Keratinocyte (primary cell): ENCODE measurements around the gene PLXNA2. TPM values are rescaled to one million over a fixed set of nuclear protein-coding genes. Genes with fewer than 3 reads are reported as not detected.

Source experiments
- DNase-seq: peaks from one replicate; pipeline ENCODE4 v3.0.0-alpha.2; 2011; ENCODE audit warnings: low read depth, missing footprints, low spot score
- FAIRE-seq: peaks from 2 replicates; lab custom pipeline; 2011; peaks lifted over from hg19 to GRCh38; lab: Jason Lieb, UNC
- H2AFZ ChIP-seq: 2 replicates; pipeline ENCODE4 v1.6.0; 2012; ENCODE audit warnings: low read length, control low read depth, inconsistent platforms; ENCODE audit not compliant: control insufficient read depth
- H3K27ac ChIP-seq: 2 replicates; pipeline ENCODE4 v1.5.1; 2011; ENCODE audit warnings: low read length; ENCODE audit not compliant: control insufficient read depth, insufficient read depth
- H3K27me3 ChIP-seq: 3 replicates; pipeline ENCODE4 v1.6.0; 2011; ENCODE audit warnings: low read length; ENCODE audit not compliant: control insufficient read depth, insufficient read depth; ENCODE audit errors: extremely low read depth
- H3K36me3 ChIP-seq, 2 experiments: 2 replicates in 1 of 2; 3 replicates in 1 of 2; pipeline ENCODE4 v1.5.1; 2011; ENCODE audit warnings: low read length in 2 of 2, mild to moderate bottlenecking in 1 of 2; ENCODE audit not compliant: control insufficient read depth in 2 of 2, insufficient read depth in 2 of 2; ENCODE audit errors: extremely low read depth in 1 of 2
- H3K4me1 ChIP-seq: 3 replicates; pipeline ENCODE4 v1.5.1; 2011; ENCODE audit warnings: low read length; ENCODE audit not compliant: control insufficient read depth, insufficient read depth; ENCODE audit errors: extremely low read depth
- H3K4me2 ChIP-seq: 3 replicates; pipeline ENCODE4 v1.6.0; 2011; ENCODE audit warnings: low read depth, low read length; ENCODE audit not compliant: control insufficient read depth, insufficient read depth; ENCODE audit errors: extremely low read depth
- H3K4me3 ChIP-seq, 3 experiments: fragments of 200-600 bp in 1 of 3; sonication (generic) in 1 of 3; 2 replicates in 2 of 3; 3 replicates in 1 of 3; pipeline ENCODE4 v1.5.1; 2011 to 2016; ENCODE audit warnings: low read length in 3 of 3, mild to moderate bottlenecking in 3 of 3, control low read depth in 2 of 3, inconsistent platforms in 1 of 3, low read depth in 1 of 3, mixed read lengths in 1 of 3, mixed run types in 1 of 3, moderate library complexity in 1 of 3; ENCODE audit not compliant: control insufficient read depth in 2 of 3, insufficient read depth in 2 of 3; ENCODE audit errors: extremely low read depth in 1 of 3
- H3K79me2 ChIP-seq: 2 replicates; pipeline ENCODE4 v1.6.0; 2012; ENCODE audit warnings: low read length; ENCODE audit not compliant: control insufficient read depth, insufficient read depth
- H3K9ac ChIP-seq: 3 replicates; pipeline ENCODE4 v1.6.0; 2011; ENCODE audit warnings: low read length; ENCODE audit not compliant: control insufficient read depth, insufficient read depth; ENCODE audit errors: extremely low read depth
- H3K9me1 ChIP-seq: 3 replicates; pipeline ENCODE4 v1.6.0; 2011; ENCODE audit warnings: low read length; ENCODE audit not compliant: control insufficient read depth, insufficient read depth; ENCODE audit errors: extremely low read depth
- H3K9me3 ChIP-seq: 2 replicates; pipeline ENCODE4 v1.5.1; 2012; ENCODE audit warnings: low read depth, low read length; ENCODE audit not compliant: control insufficient read depth
- H4K20me1 ChIP-seq: 3 replicates; pipeline ENCODE4 v1.6.0; 2011; ENCODE audit warnings: low read length; ENCODE audit not compliant: control insufficient read depth, insufficient read depth; ENCODE audit errors: extremely low read depth
- CTCF ChIP-seq, 3 experiments: IDR thresholded peaks in 1 of 3; conservative IDR thresholded peaks in 1 of 3; optimal IDR thresholded peaks in 1 of 3; 2 replicates in 2 of 3; 3 replicates in 1 of 3; pipeline versions ENCODE3 to v1.5.1; 2011; ENCODE audit warnings: low read length in 3 of 3, mild to moderate bottlenecking in 3 of 3, moderate library complexity in 2 of 3, control low read depth in 1 of 3, inconsistent platforms in 1 of 3; ENCODE audit not compliant: insufficient read depth in 2 of 3; ENCODE audit errors: extremely low read depth in 1 of 3
- EZH2 ChIP-seq: IDR thresholded peaks from one replicate; pipeline ENCODE4 v1.6.1; 2012; ENCODE audit warnings: inconsistent platforms, mild to moderate bottlenecking, low read length, moderate library complexity
- dilution Hi-C: fragments of 300-500 bp; cut with MboI; formaldehyde crosslinking; loops from one replicate; pipeline ENCODE4 v1.7.0; 2020; ENCODE audit warnings: low sequenced_read_pairs; ENCODE audit not compliant: extremely low pct_ligation_motif_present
- polyA plus RNA-seq, 5 experiments: library from polyadenylated mRNA; depleted of rRNA in 3 of 5; stranded (reverse) in 3 of 5; stranded (forward) in 1 of 5; unstranded in 1 of 5; fragments of >200 nt; gene quantifications; 1 replicate in 1 of 5; 2 replicates in 3 of 5; 3 replicates in 1 of 5; pipeline versions ENCODE4 v1.2.1 to v1.2.3, GENCODE V29; 2011 to 2012; ENCODE audit warnings: missing spikeins in 2 of 5, low read depth in 1 of 5, low replicate concordance in 1 of 5

The PLXNA2 gene
- polyA plus RNA-seq, 1 donor (not counting 4 experiments of a cell fraction or from before 2014, with no cell fraction given) = 6.7 TPM

GRCh38 chr1:208169081-208169879 lies 74.9 kb downstream of the PLXNA2 start:
- H3K9me3 ChIP-seq = no peaks in the 10 kb centered on the region
- no peak overlapping the region for H3K4me3 ChIP-seq
- H3K4me2 ChIP-seq = no peak overlapping the region
- no peak overlapping the region for H3K9ac ChIP-seq
- no peak overlapping the region for H2AFZ ChIP-seq
- H3K4me1 ChIP-seq = peaks cover 25% of the 10 kb centered on the region
- no peaks in the 10 kb centered on the region for H3K9me1 ChIP-seq
- no peaks in the 10 kb centered on the region for H3K79me2 ChIP-seq
- H4K20me1 ChIP-seq = no peaks in the 10 kb centered on the region
- H3K36me3 ChIP-seq = peaks cover 0 to 6% of the 10 kb centered on the region in 2 experiments
- H3K27ac ChIP-seq = no peak overlapping the region
- FAIRE-seq (no peak), DNase-seq (no peak)
- TF ChIP-seq EZH2 = no peak
- H3K27me3 ChIP-seq = no peaks in the 10 kb centered on the region
- dilution Hi-C loops = no loop called here

- no peaks in the 10 kb centered on the region for H3K27me3 ChIP-seq
- TF ChIP-seq CTCF (optimal IDR thresholded peaks at IDR 0.05 in 1 of 3, IDR thresholded peaks at IDR 0.05 in 1 of 3, conservative IDR thresholded peaks at IDR 0.05 in 1 of 3; ENCODE audit: extremely low read depth in 1 of 3, insufficient read depth in 2 of 3, low read length in 3 of 3) (no peak), EZH2 (no peak)
- dilution Hi-C loops = no loop called here
- no peaks in the 10 kb centered on the region for H3K79me2 ChIP-seq
- no peaks in the 10 kb centered on the region for H3K9me3 ChIP-seq
- no peaks in the 10 kb centered on the region for H4K20me1 ChIP-seq
- H3K4me3 ChIP-seq = no peak overlapping the region
- no peak overlapping the region for H2AFZ ChIP-seq
- no peak overlapping the region for H3K4me2 ChIP-seq
- FAIRE-seq = no peak
- H3K4me1 ChIP-seq = peaks cover 25% of the 10 kb centered on the region
- peak overlapping the region; percentile 3 for H3K9ac ChIP-seq
- peak overlapping the region; percentile 10 for H3K27ac ChIP-seq
- no peaks in the 10 kb centered on the region for H3K9me1 ChIP-seq
- peaks cover 0 to under 1% of the 10 kb centered on the region in 2 experiments for H3K36me3 ChIP-seq
- no peak for DNase-seq
Measured at GRCh38 chr1:208167261-208167869, 76.8 kb downstream of the PLXNA2 start.
